HCT116 (cell line): ENCODE results near the gene PGBD1. TPM values are rescaled to one million over a fixed set of nuclear protein-coding genes. Genes with fewer than 3 reads are reported as not detected.

Experiments
- ATAC-seq: fragments of 200-7000 bp; cut with Tn5 transposase; 2 replicates; pipeline ENCODE4 v1.9.1; 2020; ENCODE audit warnings: mild to moderate bottlenecking, moderate library complexity
- BruUV-seq: library from RNA; stranded (reverse); fragments of 400-500 nt; replicated peaks from 2 replicates; lab custom pipeline; 2021; lab: Mats Ljungman, UMichigan
- CTCF ChIA-PET: fragments of 300-600 bp; sonication (Branson Sonifier 250); formaldehyde crosslinking; loops from one replicate; lab custom pipeline; 2021; ENCODE audit warnings: antibody characterized with exemption; lab: Charles Lee
- POLR2A ChIA-PET: fragments of 300-600, 350-600 bp; sonication (Branson Sonifier 250); formaldehyde crosslinking; loops from one replicate; lab custom pipeline; 2021; ENCODE audit warnings: antibody characterized with exemption; lab: Charles Lee
- RAD21 ChIA-PET, 2 experiments: fragments of 300-600 bp; sonication (Branson Sonifier 250); formaldehyde crosslinking; loops; one replicate each; lab custom pipeline; 2023; ENCODE audit warnings: low total read pairs in 2 of 2; ENCODE audit not compliant: uncharacterized antibody in 2 of 2, unreplicated experiment in 2 of 2, low non-redundant PET in 1 of 2; lab: Charles Lee
- DNase-seq: peaks from one replicate; pipeline ENCODE4 v3.0.0-alpha.2; 2010; ENCODE audit warnings: low read depth, low spot score
- H2AFZ ChIP-seq: fragments of 200-600 bp; shearing (Covaris generic), sonication (generic); 2 replicates; pipeline ENCODE4 v1.6.1; 2017; ENCODE audit warnings: low read depth, mixed run types, mixed read lengths, antibody characterized with exemption, low read length; ENCODE audit not compliant: poor library complexity, severe bottlenecking
- H3K27ac ChIP-seq: 2 replicates; pipeline ENCODE4 v1.5.1; 2012; ENCODE audit warnings: low read depth, low read length
- H3K27me3 ChIP-seq: fragments of 200-600 bp; sonication (generic); 2 replicates; pipeline ENCODE4 v1.6.1; 2016; ENCODE audit warnings: mixed run types, low read length, mixed read lengths; ENCODE audit not compliant: insufficient read depth
- H3K36me3 ChIP-seq, 2 experiments: fragments of 200-500 bp in 1 of 2; fragments of 200-600 bp in 1 of 2; sonication (Bioruptor generic) in 1 of 2; sonication (generic) in 1 of 2; 2 replicates each; pipeline versions ENCODE4 v1.5.1 to v1.6.1; 2014 to 2016; ENCODE audit warnings: low read length in 2 of 2, inconsistent platforms in 1 of 2, mixed read lengths in 1 of 2, mixed run types in 1 of 2; ENCODE audit not compliant: insufficient read depth in 2 of 2, control insufficient read depth in 1 of 2
- H3K4me1 ChIP-seq, 2 experiments: fragments of 200-600 bp in 1 of 2; sonication (generic) in 1 of 2; 2 replicates each; pipeline versions ENCODE4 v1.5.1 to v1.6.1; 2012 to 2017; ENCODE audit warnings: low read length in 2 of 2, inconsistent platforms in 1 of 2, mild to moderate bottlenecking in 1 of 2, mixed read lengths in 1 of 2, mixed run types in 1 of 2, moderate library complexity in 1 of 2; ENCODE audit not compliant: insufficient read depth in 2 of 2, control insufficient read depth in 1 of 2
- H3K4me2 ChIP-seq: fragments of 200-600 bp; sonication (generic); 2 replicates; pipeline ENCODE4 v1.6.1; 2017; ENCODE audit warnings: mixed run types, low read length, mixed read lengths
- H3K4me3 ChIP-seq, 2 experiments: fragments of 200-600 bp in 1 of 2; sonication (generic) in 1 of 2; replicated peaks in 1 of 2; 2 replicates each; pipeline ENCODE4 v1.5.1; 2011 to 2016; ENCODE audit warnings: low read length in 2 of 2, control low read depth in 1 of 2, low read depth in 1 of 2, mild to moderate bottlenecking in 1 of 2, mixed read lengths in 1 of 2, mixed run types in 1 of 2
- H3K79me2 ChIP-seq: fragments of 200-600 bp; sonication (generic); 2 replicates; pipeline ENCODE4 v1.6.1; 2017; ENCODE audit warnings: mild to moderate bottlenecking, mixed run types, low read length, moderate library complexity, mixed read lengths; ENCODE audit not compliant: insufficient read depth
- H3K9ac ChIP-seq: fragments of 200-600 bp; sonication (generic); 2 replicates; pipeline ENCODE4 v1.6.1; 2016; ENCODE audit warnings: low read length, mixed read lengths
- H3K9me2 ChIP-seq: fragments of 200-600 bp; sonication (generic), shearing (Covaris generic); 2 replicates; pipeline ENCODE4 v1.6.1; 2017; ENCODE audit warnings: mixed run types, mild to moderate bottlenecking, moderate library complexity; ENCODE audit not compliant: insufficient read depth
- H3K9me3 ChIP-seq, 2 experiments: fragments of 200-500 bp in 1 of 2; fragments of 200-600 bp in 1 of 2; sonication (Bioruptor generic) in 1 of 2; sonication (generic) in 1 of 2; 2 replicates each; pipeline ENCODE4 v1.6.1; 2014 to 2017; ENCODE audit warnings: low read length in 2 of 2, mixed read lengths in 2 of 2, inconsistent platforms in 1 of 2, low read depth in 1 of 2, mild to moderate bottlenecking in 1 of 2, mixed run types in 1 of 2, moderate library complexity in 1 of 2; ENCODE audit not compliant: control insufficient read depth in 1 of 2, insufficient read depth in 1 of 2
- H4K20me1 ChIP-seq: fragments of 200-600 bp; sonication (generic), shearing (Covaris generic); 2 replicates; pipeline ENCODE4 v1.6.1; 2017; ENCODE audit warnings: mixed run types, mild to moderate bottlenecking, moderate library complexity; ENCODE audit not compliant: insufficient read depth
- ATF3 ChIP-seq: IDR thresholded peaks from 2 replicates; pipeline ENCODE4 v1.6.1; 2012
- CBX3 ChIP-seq: IDR thresholded peaks from 2 replicates; pipeline ENCODE4 v1.6.1; 2012; ENCODE audit warnings: low read depth
- CTCF ChIP-seq, 3 experiments: fragments of 200-600 bp in 1 of 3; sonication (generic) in 1 of 3; IDR thresholded peaks in 2 of 3; conservative IDR thresholded peaks in 1 of 3; 2 replicates each; pipeline ENCODE4 v1.5.1; 2012 to 2017; ENCODE audit warnings: low read depth in 2 of 3, low read length in 2 of 3, antibody characterized with exemption in 1 of 3, borderline replicate concordance in 1 of 3, control low read depth in 1 of 3, mild to moderate bottlenecking in 1 of 3, mixed read lengths in 1 of 3, mixed run types in 1 of 3, moderate library complexity in 1 of 3; ENCODE audit not compliant: insufficient read depth in 1 of 3
- EGR1 ChIP-seq: IDR thresholded peaks from 2 replicates; pipeline ENCODE4 v1.6.1; 2012; ENCODE audit warnings: low read depth
- ELF1 ChIP-seq: IDR thresholded peaks from 2 replicates; pipeline ENCODE4 v1.6.1; 2012; ENCODE audit warnings: low read depth, borderline replicate concordance
- EZH2phosphoT487 ChIP-seq: fragments of 200-600 bp; IDR thresholded peaks from 2 replicates; pipeline ENCODE4 v1.6.1; 2018; ENCODE audit warnings: antibody characterized with exemption, borderline replicate concordance
- FOSL1 ChIP-seq: IDR thresholded peaks from 2 replicates; pipeline ENCODE4 v1.6.1; 2012; ENCODE audit warnings: low read depth
- JUND ChIP-seq: IDR thresholded peaks from 2 replicates; pipeline ENCODE4 v1.6.1; 2012
- MAX ChIP-seq: IDR thresholded peaks from 2 replicates; pipeline ENCODE4 v1.6.1; 2012
- POLR2A ChIP-seq: IDR thresholded peaks from 2 replicates; pipeline ENCODE4 v1.7.0; 2011; ENCODE audit warnings: borderline replicate concordance; ENCODE audit not compliant: insufficient read depth, insufficient read length; ENCODE audit errors: extremely low read depth
- POLR2AphosphoS5 ChIP-seq: IDR thresholded peaks from 2 replicates; pipeline ENCODE4 v1.6.1; 2011; ENCODE audit warnings: mild to moderate bottlenecking, low read depth, low read length, moderate library complexity
- RAD21 ChIP-seq: IDR thresholded peaks from 2 replicates; pipeline ENCODE4 v1.6.1; 2012; ENCODE audit warnings: low read depth, mild to moderate bottlenecking
- REST ChIP-seq: IDR thresholded peaks from 2 replicates; pipeline ENCODE4 v1.6.1; 2012; ENCODE audit warnings: low read depth
- SIN3A ChIP-seq: IDR thresholded peaks from 2 replicates; pipeline ENCODE4 v1.6.1; 2012; ENCODE audit warnings: low read depth
- SP1 ChIP-seq: IDR thresholded peaks from 2 replicates; pipeline ENCODE4 v1.6.1; 2012; ENCODE audit warnings: low read depth
- SRF ChIP-seq: IDR thresholded peaks from 2 replicates; pipeline ENCODE4 v1.6.1; 2012; ENCODE audit warnings: low read depth
- TCF7L2 ChIP-seq: IDR thresholded peaks from 2 replicates; pipeline ENCODE4 v1.7.0; 2011; ENCODE audit warnings: borderline replicate concordance, inconsistent platforms; ENCODE audit not compliant: insufficient read depth, insufficient read length; ENCODE audit errors: extremely low read depth
- YY1 ChIP-seq: IDR thresholded peaks from 2 replicates; pipeline ENCODE4 v1.6.1; 2011; ENCODE audit warnings: low read length, low read depth, moderate library complexity, mild to moderate bottlenecking; ENCODE audit not compliant: insufficient replicate concordance; ENCODE audit errors: extremely low read depth
- ZBTB33 ChIP-seq: IDR thresholded peaks from 2 replicates; pipeline ENCODE4 v1.6.1; 2011; ENCODE audit warnings: mild to moderate bottlenecking, low read length, moderate library complexity; ENCODE audit not compliant: insufficient replicate concordance; ENCODE audit errors: extremely low read depth
- ZNF274 ChIP-seq: fragments of 200-500 bp; sonication (Bioruptor generic); IDR thresholded peaks from 2 replicates; pipeline ENCODE4 v1.6.1; 2014; ENCODE audit warnings: mild to moderate bottlenecking, low read depth, low read length, inconsistent platforms
- intact Hi-C: fragments of 100-400 bp; cut with micrococcal nuclease; formaldehyde crosslinking; loops from 2 replicates; pipeline ENCODE4 v1.10.0; 2022
- total RNA-seq: library from RNA; stranded (reverse); gene quantifications from one replicate; pipeline ENCODE4 v1.2.1, GENCODE V29; 2021; ENCODE audit not compliant: unreplicated experiment

PGBD1 gene
- total RNA-seq, 1 experiment from 2014 or later = 3.6 TPM

GRCh38 chr6:28264834-28265401, 16.5 kb upstream of the PGBD1 start:
- H3K27me3 ChIP-seq = no peaks in the 10 kb centered on the region
- POLR2A ChIA-PET = interaction anchor here (2.0 kb wide), 1 partner anchor 12 kb away, joined by 11 read pairs; the partner anchor contains the start of gene ZKSCAN4

More at GRCh38 chr6:28264834-28265401, 16.5 kb upstream of the PGBD1 start:
- CTCF ChIA-PET = interaction anchor here (1.9 kb wide), 1 partner anchor 91 kb away, joined by 5 read pairs; no protein-coding TSS in a partner anchor
- H3K4me2 ChIP-seq = no peak overlapping the region
- RAD21 ChIA-PET = no interaction called here
- no peak for ATAC-seq
- DNase-seq = no peak
- no peak overlapping the region for H3K4me3 ChIP-seq
- intact Hi-C loops = loop anchor here (5.0 kb wide), 1 partner anchor 72 kb away; the partner anchor contains the start of gene ZSCAN31
- H3K79me2 ChIP-seq = peaks cover 14% of the 10 kb centered on the region
- H3K9ac ChIP-seq = no peak overlapping the region
- H3K9me2 ChIP-seq = no peaks in the 10 kb centered on the region
- no peak for TF ChIP-seq MAX
- TF ChIP-seq EZH2phosphoT487 = no peak
- no peak for TF ChIP-seq ZBTB33
- TF ChIP-seq CTCF (IDR thresholded peaks at IDR 0.05 in 2 of 3, conservative IDR thresholded peaks at IDR 0.05 in 1 of 3; ENCODE audit: borderline replicate concordance in 1 of 3, insufficient read depth in 1 of 3, low read depth in 2 of 3, low read length in 2 of 3) = no peak
- no peak for TF ChIP-seq RAD21
- no peak for TF ChIP-seq POLR2A
- no peak for TF ChIP-seq SRF
- no peak for TF ChIP-seq ATF3
- TF ChIP-seq ZNF274 = no peak
- no peak for TF ChIP-seq EGR1
- no peak for TF ChIP-seq POLR2AphosphoS5
- TF ChIP-seq FOSL1 = no peak
- no peak for TF ChIP-seq SIN3A
- TF ChIP-seq TCF7L2 = no peak
- no peak for TF ChIP-seq CBX3
- TF ChIP-seq REST = no peak
- TF ChIP-seq SP1 = no peak
- no peak for TF ChIP-seq YY1
- TF ChIP-seq JUND = no peak
- TF ChIP-seq ELF1 = no peak
- H3K4me1 ChIP-seq = peaks cover 11 to 35% of the 10 kb centered on the region in 2 experiments
- no peak overlapping the region for H3K27ac ChIP-seq
- H3K36me3 ChIP-seq = no peaks in the 10 kb centered on the region
- BruUV-seq = no TSS peak
- H3K9me3 ChIP-seq = no peaks in the 10 kb centered on the region
- no peaks in the 10 kb centered on the region for H4K20me1 ChIP-seq
- no peak overlapping the region for H2AFZ ChIP-seq
